NCI-H510A (cell line): ENCODE results near the gene BLOC1S6.

ENCODE experiments used
- DNase-seq: peaks from one replicate; lab custom pipeline; 2025; lab: John Stamatoyannopoulos, UW

Gene BLOC1S6

DNA sequence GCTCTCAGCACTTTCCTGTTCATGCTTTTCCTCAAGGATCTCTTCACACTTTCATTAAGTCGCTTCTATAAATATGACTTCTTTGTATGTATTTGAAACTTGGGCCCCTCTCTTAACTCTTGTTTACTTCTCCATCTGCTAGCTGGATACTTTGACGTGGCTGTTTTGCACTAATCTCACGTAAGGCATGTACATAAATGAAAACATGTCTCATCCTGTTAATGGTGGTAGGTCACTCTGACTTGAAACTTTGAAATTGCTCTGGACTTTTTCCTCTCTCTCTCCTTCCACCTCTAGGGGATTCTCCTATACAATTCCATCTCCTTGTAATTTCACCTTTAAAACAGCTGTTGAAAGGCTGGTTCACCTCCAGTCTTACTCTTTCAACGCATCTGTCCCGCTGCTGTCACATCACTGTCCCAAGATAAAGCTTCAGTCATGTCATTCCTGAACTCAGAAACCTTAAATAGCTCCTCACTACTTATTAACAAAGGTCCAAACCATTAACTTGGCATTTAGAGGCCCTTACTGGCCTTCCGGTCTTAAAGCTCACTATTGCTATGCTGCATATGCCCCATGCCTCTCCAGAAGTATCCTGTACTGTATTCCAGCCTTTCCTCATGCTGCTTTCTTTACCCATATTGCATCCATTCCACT, 1.2 kb downstream of the BLOC1S6 start:
- no peak for DNase-seq

DNA sequence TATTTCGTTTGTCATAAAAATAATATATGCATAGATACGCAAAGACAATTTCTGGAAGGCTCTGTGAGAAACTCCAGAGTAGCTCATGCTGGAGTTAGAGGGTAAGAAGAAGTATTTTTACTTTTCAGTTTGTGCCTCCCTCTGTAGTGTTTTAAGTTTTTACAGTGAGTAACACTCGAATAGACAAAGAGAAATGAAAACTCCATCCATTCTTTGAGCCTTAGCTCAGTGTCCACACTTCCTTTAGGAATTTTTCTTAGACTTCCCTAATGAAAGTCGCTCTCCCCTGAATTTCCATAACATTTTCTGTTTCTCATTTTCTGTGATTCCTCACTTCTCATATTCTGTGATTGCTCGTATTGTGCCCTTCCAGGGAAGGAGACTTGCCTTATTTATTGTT, 2.1 kb downstream of the BLOC1S6 start:
- no peak for DNase-seq

DNA sequence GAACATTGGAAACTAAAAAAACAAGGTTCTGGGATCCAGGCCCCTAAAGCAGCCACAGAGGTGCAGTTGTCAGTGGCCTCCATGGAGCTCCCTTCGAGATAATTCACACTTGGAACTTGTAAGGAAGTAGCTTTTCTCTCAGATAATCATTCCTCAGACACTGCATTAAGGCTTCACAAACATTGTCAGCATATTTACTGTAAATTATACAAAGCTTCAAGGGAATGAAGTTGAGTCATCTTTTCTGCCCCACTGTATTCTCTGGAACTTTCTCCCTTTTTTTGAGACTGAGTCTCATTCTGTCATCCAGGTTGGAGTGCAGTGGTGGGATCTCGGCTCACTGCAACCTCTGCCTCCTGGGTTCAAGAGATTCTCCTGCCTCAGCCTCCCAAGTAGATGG, 7.1 kb downstream of the BLOC1S6 start:
- no peak for DNase-seq

DNA sequence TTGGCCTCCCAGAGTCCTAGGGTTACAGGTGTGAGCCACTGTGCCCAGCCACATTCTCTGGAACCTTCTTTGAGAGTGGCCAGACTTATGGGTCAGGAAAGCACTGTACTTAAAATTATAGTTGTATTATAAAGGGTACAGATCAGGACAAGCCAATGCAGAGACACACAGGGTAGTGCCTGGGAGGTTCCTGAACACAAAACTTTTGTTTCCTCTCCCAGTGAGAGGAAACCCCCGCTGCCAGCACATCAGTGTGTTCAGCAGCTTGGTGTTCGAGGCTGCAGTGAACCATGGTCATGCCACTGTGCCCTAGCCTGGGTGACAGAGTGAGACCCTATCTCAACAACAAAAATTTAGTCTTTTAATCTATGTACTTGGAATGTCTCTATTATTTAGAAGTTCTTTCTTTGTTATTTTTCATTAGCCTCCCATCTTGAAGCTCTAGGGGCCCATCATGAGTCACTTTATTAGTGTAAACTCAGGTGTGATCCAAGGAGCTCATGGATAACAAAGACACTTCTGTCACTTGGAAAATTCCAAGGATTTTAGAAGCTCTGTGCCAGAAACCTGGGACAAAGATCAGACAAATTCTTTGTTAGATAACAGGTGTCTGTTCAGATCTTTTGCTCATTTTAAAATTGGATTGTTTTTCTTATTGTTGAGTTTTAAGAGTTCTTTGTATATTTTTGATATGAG, 7.8 kb downstream of the BLOC1S6 start:
- no peak for DNase-seq

DNA sequence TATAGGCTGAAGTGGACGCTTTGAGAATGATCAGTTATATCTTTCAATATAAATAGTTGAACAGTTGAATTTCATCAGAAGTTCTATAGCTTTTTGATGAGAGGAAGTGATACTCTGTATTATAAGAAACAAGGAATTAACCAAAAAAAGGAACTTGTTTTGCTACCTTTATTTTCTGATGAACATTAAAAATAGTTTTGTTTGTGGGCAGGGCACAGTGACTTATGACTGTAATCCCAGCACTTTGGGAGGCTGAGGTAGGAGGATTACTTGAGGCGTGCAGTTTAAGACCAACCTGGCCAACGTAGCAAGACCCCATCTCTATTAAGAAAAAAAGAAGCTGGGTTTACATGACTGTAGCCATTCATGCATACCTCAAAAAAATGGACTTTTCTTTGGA, 16.7 kb downstream of the BLOC1S6 start:
- no peak for DNase-seq

DNA sequence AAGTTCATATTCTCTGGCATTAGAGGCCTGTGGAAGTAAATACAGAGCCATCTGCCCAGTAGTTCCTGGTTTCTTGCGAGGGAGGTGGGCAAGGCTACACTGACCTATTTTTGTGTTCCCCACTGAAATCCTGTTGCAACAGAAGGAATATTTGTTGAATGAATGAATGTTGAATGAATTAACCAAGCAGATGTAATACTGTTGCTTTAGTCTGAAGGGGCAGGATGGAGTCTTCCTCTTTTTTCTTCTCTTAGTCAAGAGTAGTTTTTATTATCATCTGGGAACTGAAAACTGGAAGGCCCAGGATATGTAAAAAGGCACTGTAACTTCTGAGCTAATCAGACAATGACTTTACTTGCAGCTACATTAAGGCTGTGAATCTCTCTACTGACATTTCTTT, 17.1 kb downstream of the BLOC1S6 start:
- no peak for DNase-seq

DNA sequence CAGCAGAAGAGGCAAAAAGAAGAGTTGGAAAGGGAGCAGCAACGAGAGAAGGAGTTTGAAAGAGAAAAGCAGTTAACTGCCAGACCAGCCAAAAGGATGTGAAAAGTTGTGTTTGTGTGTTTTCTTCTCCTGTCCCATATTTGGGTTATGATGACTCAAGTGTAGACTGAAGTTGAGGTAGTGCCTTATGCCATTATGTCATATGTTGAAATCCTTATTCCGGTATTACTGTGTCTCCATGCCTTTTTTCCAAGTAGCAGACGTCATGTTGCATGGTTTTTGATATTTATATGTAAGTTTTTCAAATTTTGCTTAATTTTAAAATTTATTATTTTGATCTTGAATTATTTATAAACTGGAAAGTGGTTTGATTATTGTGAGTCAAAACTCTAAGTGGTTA, 19.2 kb downstream of the BLOC1S6 start:
- DNase-seq = no peak

DNA sequence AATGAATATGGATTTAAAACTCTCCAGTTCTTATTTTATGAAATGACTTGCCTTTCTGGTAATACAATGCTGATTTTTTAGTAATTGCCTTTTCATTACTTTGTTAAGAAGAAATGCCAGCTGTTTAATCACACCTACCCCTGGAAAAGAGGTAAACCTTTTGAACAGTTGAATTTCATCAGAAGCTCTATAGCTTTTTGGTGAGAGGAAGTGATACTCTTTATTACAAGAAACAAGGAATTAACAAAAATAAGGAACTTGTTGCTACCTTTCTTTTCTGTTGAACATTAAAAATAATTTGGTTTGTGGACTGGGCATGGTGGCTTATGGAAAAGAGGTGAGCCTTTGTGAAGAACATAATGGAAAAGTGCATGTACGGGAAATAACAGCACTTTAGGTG, 19.7 kb downstream of the BLOC1S6 start:
- no peak for DNase-seq

DNA sequence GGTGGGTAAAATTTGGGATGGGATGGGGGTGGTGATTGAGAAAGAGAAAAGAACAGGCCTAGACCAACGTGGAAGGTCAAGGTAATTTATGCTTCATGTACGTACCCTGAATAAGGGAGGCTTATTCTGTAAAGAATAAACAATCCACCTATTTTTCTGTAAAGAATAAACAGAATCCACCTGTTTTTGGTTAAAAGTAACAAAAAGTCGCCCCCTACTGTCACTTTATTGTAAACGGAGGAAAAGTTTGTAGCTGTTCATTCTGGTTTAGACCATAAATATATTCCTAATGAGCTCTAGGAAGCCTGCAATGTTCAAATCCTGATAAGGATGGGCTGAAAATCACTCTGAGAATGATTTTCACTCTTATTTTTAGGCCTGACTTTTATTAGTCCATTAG, 24.1 kb downstream of the BLOC1S6 start:
- DNase-seq = no peak

DNA sequence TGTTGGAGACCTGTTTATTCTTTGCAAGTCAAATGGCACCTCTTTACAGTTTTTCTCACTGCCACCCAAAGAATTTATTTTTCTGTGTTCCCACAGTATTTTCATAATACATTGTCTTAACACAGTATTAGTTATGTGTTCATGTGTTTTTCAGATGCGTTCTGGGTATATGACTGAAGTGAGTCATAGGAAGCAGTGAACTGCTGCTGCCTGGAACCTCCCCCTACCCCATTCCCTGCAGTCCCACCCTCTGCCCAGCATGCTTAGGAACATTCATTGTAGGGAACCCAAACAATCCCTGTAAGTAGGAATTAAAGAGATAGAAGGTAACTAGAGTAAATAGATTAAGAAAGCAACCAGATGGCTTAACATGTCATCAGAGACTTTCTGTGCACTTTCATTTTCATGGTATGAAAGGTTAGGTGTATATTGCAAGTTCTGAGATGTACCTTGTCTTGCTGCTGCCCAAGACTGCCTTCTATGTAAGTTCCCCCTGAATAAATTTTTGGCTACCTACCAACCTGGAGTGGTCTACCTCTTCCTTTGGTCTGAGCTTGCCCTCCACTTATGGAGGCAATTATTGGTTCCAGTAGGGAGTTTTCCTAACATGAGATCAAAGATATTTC, 25.7 kb downstream of the BLOC1S6 start:
- DNase-seq = no peak

DNA sequence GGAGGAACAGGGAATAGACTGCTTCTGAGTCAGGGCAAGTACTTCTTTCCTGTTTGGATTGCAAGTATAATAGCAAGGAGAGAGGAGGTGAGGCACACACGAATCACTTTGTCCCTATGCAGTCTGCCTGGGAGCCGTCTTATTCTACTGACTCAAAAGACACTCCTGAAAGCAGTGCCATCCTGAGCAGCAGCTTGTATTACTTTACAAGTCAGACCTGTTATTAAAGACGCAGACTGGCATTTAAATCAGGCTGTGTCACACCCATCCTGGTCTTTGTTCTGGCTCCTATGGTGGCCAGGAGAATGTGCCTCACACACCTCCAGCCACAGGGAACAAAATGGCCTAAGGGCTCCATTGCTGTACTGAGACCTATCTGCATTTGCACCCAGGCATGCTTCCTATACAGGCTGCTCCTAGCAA, 29.7 kb downstream of the BLOC1S6 start:
- DNase-seq = no peak

DNA sequence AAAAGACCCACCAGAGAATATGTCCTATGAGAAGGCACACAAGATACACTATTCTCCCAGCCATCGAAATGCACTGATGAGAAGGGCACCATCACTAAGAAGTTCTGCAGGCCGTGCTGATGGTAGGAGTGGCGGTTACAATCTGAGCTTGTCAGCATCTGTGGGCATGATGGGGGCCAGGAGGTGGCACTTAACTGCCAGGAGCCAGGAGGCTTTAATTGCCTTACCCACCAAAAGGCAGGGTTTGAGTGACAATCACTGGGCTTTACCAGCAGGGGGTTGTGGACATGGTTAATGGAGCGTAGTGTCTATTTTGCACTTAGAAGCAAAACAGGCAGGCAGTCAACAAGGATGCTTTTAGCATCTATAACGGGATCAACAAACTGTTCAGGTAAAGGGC, 31.6 kb downstream of the BLOC1S6 start:
- DNase-seq = peak; percentile 24

DNA sequence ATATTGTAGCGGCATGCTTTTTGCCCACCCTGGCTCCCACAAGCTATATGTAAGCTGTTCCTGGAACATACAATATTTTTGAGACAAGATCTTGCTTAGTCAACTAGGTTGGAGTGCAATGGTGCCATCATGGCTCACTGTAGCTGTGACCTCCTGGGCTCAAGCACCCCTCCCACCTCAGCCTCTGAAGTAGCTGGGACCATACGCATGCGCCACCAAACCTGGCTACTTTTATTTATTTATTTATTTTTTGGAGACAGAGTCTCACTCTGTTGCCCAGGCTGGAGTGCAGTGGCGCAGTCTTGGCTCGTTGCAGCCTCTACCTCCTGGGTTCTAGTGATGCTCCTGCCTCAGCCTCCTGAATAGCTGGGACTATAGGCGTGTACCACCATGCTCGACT, 41.0 kb downstream of the BLOC1S6 start:
- DNase-seq = no peak

DNA sequence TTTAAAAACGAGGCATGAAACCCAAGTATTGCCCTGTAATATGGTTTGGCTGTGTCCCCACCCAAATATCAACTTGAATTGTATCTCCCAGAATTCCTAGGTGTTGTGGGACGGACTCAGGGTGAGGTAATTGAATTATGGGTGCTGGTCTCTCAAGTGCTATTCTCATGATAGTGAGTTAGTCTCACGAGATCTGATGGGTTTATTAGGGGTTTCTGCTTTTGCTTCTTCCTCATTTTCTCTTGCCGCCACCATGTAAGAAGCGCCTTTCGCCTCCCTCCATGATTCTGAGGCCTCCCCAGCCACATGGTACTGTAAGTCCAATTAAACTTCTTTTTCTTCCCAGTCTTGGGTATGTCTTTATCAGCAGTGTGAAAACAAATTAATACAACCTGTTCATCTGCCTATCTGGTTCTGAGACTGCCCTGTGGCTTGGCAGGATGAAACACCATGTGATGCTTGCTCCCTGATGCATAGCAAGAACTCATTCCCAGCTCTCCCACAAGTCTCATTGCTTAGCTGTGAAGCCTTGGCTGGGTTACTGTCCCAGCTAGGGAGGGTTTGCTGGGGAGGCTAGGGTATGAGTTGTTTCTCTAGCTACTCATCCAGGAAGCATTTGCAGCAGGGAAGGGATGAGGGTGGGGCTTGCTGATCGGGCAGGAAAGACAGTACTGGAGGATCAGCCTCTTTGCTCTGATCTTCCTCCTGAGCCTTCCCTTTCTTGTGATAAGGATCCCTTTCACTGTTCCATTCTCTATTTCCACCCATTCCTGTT, 43.9 kb downstream of the BLOC1S6 start:
- no peak for DNase-seq

DNA sequence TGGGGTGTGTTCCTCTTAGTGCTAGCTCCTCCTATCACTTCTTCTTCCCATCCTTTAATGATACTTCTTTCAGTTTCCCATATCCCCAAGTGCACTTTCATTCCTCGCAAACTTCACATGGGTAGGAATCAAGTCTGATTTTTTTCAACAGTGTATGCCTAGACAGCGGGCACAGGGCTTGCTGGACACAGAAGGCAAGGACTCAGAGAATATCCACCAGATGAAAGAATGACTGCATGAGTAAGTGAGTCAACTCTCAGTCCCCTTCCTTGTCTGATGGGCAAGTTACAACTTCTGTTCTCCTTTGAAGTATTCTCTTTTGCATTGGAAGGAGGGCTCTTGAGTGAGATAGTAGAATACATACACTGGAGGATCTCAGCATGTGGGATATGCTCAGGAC, 44.6 kb downstream of the BLOC1S6 start:
- no peak for DNase-seq

DNA sequence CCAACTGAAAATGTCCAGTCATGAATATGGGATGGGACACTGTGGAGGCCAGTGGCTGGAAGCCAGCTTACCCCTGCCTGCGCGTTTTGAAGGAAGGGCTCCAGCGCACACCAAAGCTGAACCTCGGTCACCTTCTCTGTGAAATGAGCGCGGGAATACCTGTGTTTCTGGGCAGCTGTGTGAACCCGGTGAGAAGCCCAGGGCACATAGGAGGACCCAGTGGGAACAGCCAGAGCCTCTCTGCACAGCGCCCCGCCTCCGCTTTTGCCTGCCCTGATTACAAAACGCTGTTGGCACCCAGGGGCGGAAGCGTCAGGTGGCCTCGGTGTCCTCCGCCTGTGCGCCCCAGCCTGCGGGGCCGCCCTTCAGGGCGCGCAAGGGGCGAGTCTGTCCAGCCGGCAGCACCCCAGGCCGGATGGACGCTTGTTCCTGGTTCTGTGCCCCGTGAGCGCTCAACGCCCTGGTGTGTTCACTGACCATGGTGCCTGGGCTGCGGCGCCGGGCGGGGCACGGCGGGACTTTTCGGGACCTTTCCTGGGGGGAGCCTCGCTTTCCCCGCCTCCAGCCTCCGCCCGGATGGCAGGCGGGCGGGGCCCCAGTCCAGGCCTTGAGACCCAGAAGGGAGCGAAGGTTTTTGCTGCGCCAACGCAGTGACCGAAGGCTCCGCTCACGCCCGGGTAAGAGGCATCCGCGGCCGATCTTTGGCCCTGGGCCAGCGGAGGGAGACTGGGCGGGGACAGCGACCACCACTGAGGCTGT, 47.4 kb downstream of the BLOC1S6 start, which contains the start of gene SQOR:
Gene SQOR (plus strand): TSS at position 598 of the 759 bp plus-strand sequence. CDS start 23,895 bp downstream, outside the sequence.
- peak; percentile 30 for DNase-seq

DNA sequence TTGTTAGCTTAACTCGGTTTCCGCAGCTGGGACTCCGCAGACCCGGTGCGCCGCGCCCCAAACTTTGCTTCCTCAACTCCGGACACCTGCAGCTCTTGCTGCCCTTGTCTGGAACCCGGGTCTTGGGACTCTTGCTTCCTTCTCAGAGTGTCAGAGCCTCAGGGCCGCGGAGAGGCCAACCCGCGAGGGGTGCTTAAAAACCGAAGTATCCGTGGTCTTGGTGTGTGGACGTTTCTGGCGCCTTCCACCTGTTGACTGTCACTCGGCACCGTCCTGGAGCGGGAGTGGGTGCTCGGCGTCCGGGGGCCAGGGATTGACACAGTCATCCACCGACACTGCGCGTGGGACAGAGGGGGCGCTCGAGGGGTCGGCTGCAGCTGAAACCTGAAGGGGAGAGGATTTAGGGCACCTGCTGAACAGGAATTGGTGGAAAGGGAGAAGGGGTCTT, 48.0 kb downstream of the BLOC1S6 start:
- no peak for DNase-seq

DNA sequence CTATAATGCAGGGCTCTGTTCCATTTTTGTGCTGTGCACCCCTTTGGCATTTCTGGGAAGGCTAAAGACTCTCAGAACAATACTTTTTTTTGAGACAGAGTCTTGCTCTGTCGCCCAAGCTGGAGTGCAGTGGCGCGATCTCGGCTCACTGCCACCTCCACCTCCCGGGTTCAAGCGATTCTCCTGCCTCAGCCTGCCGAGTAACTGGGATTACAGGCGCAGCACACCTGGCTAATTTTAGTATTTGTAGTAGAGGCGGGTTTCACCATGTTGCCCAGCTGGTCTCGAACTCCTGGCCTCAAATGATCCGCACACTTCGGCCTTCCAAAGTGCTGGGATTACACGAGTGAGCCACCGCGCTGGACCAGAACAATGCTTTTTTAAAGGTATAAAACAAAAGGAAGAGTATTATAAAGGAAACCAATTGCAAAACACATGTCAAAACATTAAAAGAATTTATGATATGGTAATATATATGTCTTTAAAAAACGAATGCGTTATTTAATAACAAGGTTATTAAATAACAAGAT, 48.6 kb downstream of the BLOC1S6 start:
- no peak for DNase-seq

DNA sequence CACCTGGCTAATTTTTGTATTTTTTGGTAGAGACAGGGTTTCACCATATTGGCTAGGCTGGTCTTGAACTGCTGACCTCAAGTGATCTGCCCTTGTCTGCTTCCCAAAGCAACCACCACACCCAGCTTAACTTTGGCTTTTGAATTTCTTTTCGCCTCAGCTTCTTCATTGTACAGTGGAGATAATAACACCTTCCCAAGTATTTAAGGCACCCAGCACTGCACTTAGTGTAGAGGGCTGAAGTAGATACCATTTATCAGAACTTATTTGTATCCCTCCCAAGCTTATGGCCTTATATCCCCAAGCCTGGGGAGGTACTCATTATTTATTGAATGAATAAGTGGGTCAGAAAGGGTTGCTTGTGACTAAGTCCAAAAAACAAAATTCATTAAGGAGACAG, 50.0 kb downstream of the BLOC1S6 start:
- DNase-seq = no peak

DNA sequence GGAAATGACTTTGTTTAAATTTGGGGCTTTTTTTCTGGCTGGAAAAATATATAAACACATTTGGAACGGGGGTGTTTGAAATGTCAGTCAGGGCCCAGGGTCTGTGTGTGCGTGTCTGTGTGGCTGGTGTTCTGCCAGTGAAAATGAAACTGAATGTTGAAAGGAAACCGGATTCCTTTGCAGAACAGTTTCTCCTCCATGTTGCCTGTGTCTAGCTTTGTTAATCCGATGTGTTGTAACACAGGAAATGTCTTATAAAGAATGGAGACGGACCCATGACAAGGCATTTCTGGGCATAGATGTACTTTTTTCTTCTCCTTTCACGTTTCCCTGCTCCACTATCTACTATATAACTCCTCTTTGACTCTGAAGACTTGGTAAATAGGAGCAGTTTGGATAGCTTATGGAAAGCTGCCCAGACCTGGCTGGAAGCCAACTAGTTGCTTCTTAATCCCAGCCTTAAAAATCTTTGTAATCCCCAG, 50.4 kb downstream of the BLOC1S6 start:
- DNase-seq = no peak

DNA sequence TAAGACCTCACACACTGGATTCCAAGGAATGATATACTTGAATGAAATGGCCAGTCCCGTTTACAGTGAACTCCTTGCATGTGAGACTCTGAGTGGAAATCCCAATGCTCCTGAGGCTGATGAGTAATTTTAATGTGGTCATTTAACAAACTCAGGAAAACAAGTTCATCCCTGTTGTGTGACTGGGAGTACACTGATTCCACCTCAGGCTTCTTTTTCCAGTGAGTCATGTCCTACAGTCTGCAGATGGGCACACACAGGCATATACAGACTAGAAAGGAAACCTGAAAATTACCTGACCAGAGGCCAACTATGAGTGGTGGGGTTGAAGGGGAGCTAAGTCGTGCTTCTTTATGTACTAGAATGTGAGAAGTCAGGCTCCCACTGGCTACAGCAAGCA, 53.4 kb downstream of the BLOC1S6 start:
- DNase-seq = no peak
